Liver (tissue), 9 donors: ENCODE data around the gene ITGA5. TPM values are rescaled to one million over a fixed set of nuclear protein-coding genes. Genes with fewer than 3 reads are reported as not detected.

Experiments
- DNase-seq: peaks from one replicate; pipeline ENCODE4 v3.0.0-alpha.2; 2017; ENCODE audit warnings: low spot score
- H3K27ac ChIP-seq, 2 donors: one replicate each; pipeline ENCODE4 v1.7.0; 2013; ENCODE audit warnings: inconsistent platforms in 2 of 2, low read length in 2 of 2, control low read depth in 1 of 2, low read depth in 1 of 2, mild to moderate bottlenecking in 1 of 2
- H3K27me3 ChIP-seq, 4 donors: one replicate each; pipeline versions ENCODE4 v1.6.1 to v1.7.0; 2013; ENCODE audit warnings: low read length in 3 of 4, inconsistent platforms in 1 of 4, mild to moderate bottlenecking in 1 of 4, moderate library complexity in 1 of 4; ENCODE audit not compliant: control insufficient read depth in 4 of 4, insufficient read depth in 4 of 4
- H3K36me3 ChIP-seq, 4 donors: one replicate each; pipeline versions ENCODE4 v1.6.1 to v1.7.0; 2013; ENCODE audit warnings: low read length in 3 of 4, mild to moderate bottlenecking in 3 of 4, low read depth in 1 of 4, moderate library complexity in 1 of 4; ENCODE audit not compliant: control insufficient read depth in 4 of 4, insufficient read depth in 3 of 4
- H3K4me1 ChIP-seq, 4 donors: one replicate each; pipeline versions ENCODE4 v1.6.1 to v1.7.0; 2013; ENCODE audit warnings: low read length in 3 of 4, mild to moderate bottlenecking in 3 of 4, moderate library complexity in 1 of 4; ENCODE audit not compliant: control insufficient read depth in 4 of 4, insufficient read depth in 4 of 4
- H3K4me3 ChIP-seq, 3 donors: one replicate each; pipeline versions ENCODE4 v1.6.1 to v1.7.0; 2013; ENCODE audit warnings: low read length in 3 of 3, control low read depth in 1 of 3, low read depth in 1 of 3, mild to moderate bottlenecking in 1 of 3
- H3K9ac ChIP-seq, 2 donors: one replicate each; pipeline ENCODE4 v1.7.0; 2013; ENCODE audit warnings: low read length in 2 of 2, mild to moderate bottlenecking in 2 of 2, moderate library complexity in 2 of 2, control low read depth in 1 of 2, low read depth in 1 of 2
- H3K9me3 ChIP-seq, 4 donors: one replicate each; pipeline versions ENCODE4 v1.6.1 to v1.7.0; 2013; ENCODE audit warnings: low read length in 3 of 4; ENCODE audit not compliant: control insufficient read depth in 4 of 4
- EGR1 ChIP-seq, 2 donors: IDR thresholded peaks; 2 replicates each; pipeline ENCODE4 v1.6.1; 2016 to 2018; ENCODE audit warnings: antibody characterized with exemption in 2 of 2, low read depth in 2 of 2
- HNF4A ChIP-seq, 2 donors: conservative IDR thresholded peaks; 2 replicates each; pipeline ENCODE4 v1.6.1; 2016; ENCODE audit warnings: antibody characterized with exemption in 2 of 2, mild to moderate bottlenecking in 2 of 2
- HNF4G ChIP-seq: IDR thresholded peaks from 2 replicates; pipeline ENCODE4 v1.6.1; 2016; ENCODE audit warnings: antibody characterized with exemption
- JUND ChIP-seq, 2 donors: IDR thresholded peaks; 2 replicates each; pipeline ENCODE4 v1.6.1; 2016; ENCODE audit warnings: antibody characterized with exemption in 2 of 2
- NR2F2 ChIP-seq: IDR thresholded peaks from 2 replicates; pipeline ENCODE4 v1.6.1; 2016; ENCODE audit warnings: antibody characterized with exemption
- RAD21 ChIP-seq, 2 donors: IDR thresholded peaks; 2 replicates each; pipeline ENCODE4 v1.6.1; 2016; ENCODE audit warnings: antibody characterized with exemption in 2 of 2, mild to moderate bottlenecking in 2 of 2
- RXRA ChIP-seq, 2 donors: IDR thresholded peaks; 2 replicates each; pipeline ENCODE4 v1.6.1; 2017 to 2018; ENCODE audit warnings: antibody characterized with exemption in 2 of 2, mild to moderate bottlenecking in 1 of 2
- SP1 ChIP-seq: IDR thresholded peaks from 2 replicates; pipeline ENCODE4 v1.6.1; 2018; ENCODE audit warnings: antibody characterized with exemption, mild to moderate bottlenecking
- TAF1 ChIP-seq: conservative IDR thresholded peaks from 2 replicates; pipeline ENCODE4 v1.6.1; 2016; ENCODE audit warnings: antibody characterized with exemption, mild to moderate bottlenecking
- WGBS: extraction: QIAGEN DNeasy Blood & Tissue Kit; methylation state at CpG from one replicate; pipeline ENCODE4 v1.1.7; 2013; 5-methylcytosine and 5-hydroxymethylcytosine counted together
- polyA plus RNA-seq, 2 donors: library from polyadenylated mRNA; stranded (reverse) in 1 of 2; unstranded in 1 of 2; fragments of 200-250 nt in 1 of 2; fragments of >200 nt in 1 of 2; fragmentation: Nextera tagmentation in 1 of 2; extraction: Ambion mirVana in 1 of 2; gene quantifications; one replicate each; pipeline versions ENCODE4 v1.2.1 to v1.2.3, GENCODE V29; 2013 to 2015
- total RNA-seq, 2 donors: library from RNA; depleted of rRNA; stranded (reverse); fragments of >200 nt; gene quantifications; one replicate each; pipeline ENCODE4 v1.2.3, GENCODE V29; 2014
- TF ChIP-seq, protein P1 (sequence below): fragments of 150-350 bp; IDR thresholded peaks from 2 replicates; pipeline ENCODE4 v1.5.1; 2017; ENCODE audit warnings: improper control_type of control experiment, low read depth, low read length; ENCODE audit not compliant: missing input control
- TF ChIP-seq, protein P2 (sequence below): IDR thresholded peaks from 2 replicates; pipeline ENCODE4 v1.6.1; 2016; ENCODE audit warnings: antibody characterized with exemption
- TF ChIP-seq, protein P3 (sequence below): IDR thresholded peaks from 2 replicates; pipeline ENCODE4 v1.6.1; 2016; ENCODE audit warnings: antibody characterized with exemption, mild to moderate bottlenecking
- TF ChIP-seq, protein P4 (sequence below): IDR thresholded peaks from 2 replicates; pipeline ENCODE4 v1.6.1; 2016; ENCODE audit warnings: antibody characterized with exemption
- donor health status: healthy.
- donor health status: healthy.
- donor health status: healthy.
- donor health status: healthy.
- donor health status: healthy.

The ITGA5 gene
- total and polyA plus RNA-seq, 4 donors = 26.6 to 60.7 (median 39.6) TPM

DNA sequence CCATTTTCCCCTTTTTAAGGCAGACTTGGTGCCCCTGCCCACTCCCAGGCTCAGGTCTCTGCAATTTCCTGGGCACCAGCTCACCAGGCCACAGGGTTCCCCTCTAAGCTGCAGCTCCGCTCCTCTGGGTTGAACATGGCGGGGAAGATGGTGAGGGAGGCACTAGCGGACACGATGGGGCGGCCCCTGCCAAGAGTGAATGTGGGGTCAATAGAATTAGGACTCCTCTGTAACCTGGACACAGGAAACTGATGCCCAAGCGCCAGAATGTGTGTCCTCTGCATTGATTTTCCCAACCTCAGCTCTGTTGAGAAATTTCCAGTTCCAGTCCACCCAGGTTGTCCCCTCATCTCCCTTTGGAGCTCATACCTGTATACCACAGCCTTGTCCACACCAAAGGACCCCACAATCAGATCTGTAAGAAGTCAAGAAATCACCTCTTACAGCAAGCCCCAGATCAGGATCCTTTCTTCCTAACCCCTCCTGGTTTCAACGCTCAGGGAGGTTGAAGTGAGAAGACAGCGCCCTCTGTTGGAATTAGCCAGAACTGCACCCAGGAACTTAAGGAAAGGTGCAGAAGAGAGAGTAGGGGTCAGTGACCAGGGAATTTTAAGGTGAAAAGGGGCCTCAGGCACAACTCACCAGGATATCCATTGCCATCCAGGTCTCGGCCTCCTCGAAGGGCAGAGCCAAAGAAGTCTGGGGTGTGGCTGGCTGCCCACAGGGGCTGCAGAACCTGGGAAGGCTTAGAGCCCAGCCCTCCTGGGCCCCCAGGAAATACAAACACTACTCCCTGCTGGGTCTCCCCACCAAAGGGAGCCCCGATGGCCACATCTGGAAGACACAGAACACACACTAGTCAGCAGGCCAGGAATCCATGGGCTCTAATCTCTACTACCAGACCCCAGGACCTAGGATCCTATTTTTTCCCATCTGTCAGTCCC is 14.7 kb downstream of the ITGA5 start:
- peak; percentile 69 for DNase-seq
- Histone ChIP-seq H3K9me3 (no peaks in the 10 kb centered on the region), H3K4me1 (peaks cover 0 to 26% (median 15%) of the 10 kb centered on the region in 4 donors), H3K4me3 (no peak overlapping the region), H3K27me3 (no peaks in the 10 kb centered on the region), H3K36me3 (peaks cover 24 to 79% (median 64%) of the 10 kb centered on the region in 4 donors), H3K9ac (no peak overlapping the region), H3K27ac (peak overlapping the region in 1 of 2 donors; percentile 38)
- 49% methylated on average over 11 of the region's 11 CpGs for WGBS
- TF ChIP-seq, protein P1, sequence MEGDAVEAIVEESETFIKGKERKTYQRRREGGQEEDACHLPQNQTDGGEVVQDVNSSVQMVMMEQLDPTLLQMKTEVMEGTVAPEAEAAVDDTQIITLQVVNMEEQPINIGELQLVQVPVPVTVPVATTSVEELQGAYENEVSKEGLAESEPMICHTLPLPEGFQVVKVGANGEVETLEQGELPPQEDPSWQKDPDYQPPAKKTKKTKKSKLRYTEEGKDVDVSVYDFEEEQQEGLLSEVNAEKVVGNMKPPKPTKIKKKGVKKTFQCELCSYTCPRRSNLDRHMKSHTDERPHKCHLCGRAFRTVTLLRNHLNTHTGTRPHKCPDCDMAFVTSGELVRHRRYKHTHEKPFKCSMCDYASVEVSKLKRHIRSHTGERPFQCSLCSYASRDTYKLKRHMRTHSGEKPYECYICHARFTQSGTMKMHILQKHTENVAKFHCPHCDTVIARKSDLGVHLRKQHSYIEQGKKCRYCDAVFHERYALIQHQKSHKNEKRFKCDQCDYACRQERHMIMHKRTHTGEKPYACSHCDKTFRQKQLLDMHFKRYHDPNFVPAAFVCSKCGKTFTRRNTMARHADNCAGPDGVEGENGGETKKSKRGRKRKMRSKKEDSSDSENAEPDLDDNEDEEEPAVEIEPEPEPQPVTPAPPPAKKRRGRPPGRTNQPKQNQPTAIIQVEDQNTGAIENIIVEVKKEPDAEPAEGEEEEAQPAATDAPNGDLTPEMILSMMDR = peak; percentile 91
- TF ChIP-seq, protein P2, sequence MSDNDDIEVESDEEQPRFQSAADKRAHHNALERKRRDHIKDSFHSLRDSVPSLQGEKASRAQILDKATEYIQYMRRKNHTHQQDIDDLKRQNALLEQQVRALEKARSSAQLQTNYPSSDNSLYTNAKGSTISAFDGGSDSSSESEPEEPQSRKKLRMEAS = no peak
- peak; percentile 39 to 74 for TF ChIP-seq RAD21 (IDR thresholded peaks at IDR 0.05)

DNA sequence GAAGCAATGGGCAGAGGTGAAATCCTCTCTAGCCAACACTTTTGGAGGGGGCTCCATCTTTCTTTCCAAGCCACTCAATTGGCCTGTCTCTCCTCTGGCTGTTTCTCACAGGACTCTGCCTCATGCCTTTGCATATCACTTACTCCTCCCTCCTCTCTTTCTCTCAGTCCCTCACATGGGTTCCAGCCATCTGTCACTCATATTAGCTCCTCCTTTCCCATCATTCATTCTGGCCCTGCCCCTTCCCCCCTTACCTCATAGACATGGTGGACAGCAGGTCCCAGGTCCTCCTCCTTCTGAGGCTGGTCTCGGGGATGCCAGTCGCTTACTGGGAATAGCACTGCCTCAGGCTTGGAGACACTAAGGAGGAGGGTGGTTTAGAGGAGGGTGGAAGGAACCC is 17.9 kb downstream of the ITGA5 start:
- no peak overlapping the region for H3K27ac ChIP-seq
- no peak overlapping the region for H3K9ac ChIP-seq
- no peaks in the 10 kb centered on the region for H3K27me3 ChIP-seq
- H3K4me3 ChIP-seq = no peak overlapping the region
- WGBS = 93% methylated on average over 2 of the region's 2 CpGs
- no peak for TF ChIP-seq NR2F2
- TF ChIP-seq SP1 = no peak
- no peak for TF ChIP-seq RXRA (IDR thresholded peaks at IDR 0.05)
- no peak for TF ChIP-seq JUND (IDR thresholded peaks at IDR 0.05)
- TF ChIP-seq, protein P3, sequence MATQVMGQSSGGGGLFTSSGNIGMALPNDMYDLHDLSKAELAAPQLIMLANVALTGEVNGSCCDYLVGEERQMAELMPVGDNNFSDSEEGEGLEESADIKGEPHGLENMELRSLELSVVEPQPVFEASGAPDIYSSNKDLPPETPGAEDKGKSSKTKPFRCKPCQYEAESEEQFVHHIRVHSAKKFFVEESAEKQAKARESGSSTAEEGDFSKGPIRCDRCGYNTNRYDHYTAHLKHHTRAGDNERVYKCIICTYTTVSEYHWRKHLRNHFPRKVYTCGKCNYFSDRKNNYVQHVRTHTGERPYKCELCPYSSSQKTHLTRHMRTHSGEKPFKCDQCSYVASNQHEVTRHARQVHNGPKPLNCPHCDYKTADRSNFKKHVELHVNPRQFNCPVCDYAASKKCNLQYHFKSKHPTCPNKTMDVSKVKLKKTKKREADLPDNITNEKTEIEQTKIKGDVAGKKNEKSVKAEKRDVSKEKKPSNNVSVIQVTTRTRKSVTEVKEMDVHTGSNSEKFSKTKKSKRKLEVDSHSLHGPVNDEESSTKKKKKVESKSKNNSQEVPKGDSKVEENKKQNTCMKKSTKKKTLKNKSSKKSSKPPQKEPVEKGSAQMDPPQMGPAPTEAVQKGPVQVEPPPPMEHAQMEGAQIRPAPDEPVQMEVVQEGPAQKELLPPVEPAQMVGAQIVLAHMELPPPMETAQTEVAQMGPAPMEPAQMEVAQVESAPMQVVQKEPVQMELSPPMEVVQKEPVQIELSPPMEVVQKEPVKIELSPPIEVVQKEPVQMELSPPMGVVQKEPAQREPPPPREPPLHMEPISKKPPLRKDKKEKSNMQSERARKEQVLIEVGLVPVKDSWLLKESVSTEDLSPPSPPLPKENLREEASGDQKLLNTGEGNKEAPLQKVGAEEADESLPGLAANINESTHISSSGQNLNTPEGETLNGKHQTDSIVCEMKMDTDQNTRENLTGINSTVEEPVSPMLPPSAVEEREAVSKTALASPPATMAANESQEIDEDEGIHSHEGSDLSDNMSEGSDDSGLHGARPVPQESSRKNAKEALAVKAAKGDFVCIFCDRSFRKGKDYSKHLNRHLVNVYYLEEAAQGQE = no peak
- TF ChIP-seq, protein P2 = no peak
- TF ChIP-seq RAD21 (IDR thresholded peaks at IDR 0.05) = no peak
- TF ChIP-seq HNF4A (conservative IDR thresholded peaks at IDR 0.05) = no peak
- TF ChIP-seq, protein P1 = no peak
- TF ChIP-seq HNF4G = no peak
- no peak for TF ChIP-seq TAF1
- TF ChIP-seq EGR1 (IDR thresholded peaks at IDR 0.05; ENCODE audit: low read depth in 2 of 2) = no peak
- TF ChIP-seq, protein P4, sequence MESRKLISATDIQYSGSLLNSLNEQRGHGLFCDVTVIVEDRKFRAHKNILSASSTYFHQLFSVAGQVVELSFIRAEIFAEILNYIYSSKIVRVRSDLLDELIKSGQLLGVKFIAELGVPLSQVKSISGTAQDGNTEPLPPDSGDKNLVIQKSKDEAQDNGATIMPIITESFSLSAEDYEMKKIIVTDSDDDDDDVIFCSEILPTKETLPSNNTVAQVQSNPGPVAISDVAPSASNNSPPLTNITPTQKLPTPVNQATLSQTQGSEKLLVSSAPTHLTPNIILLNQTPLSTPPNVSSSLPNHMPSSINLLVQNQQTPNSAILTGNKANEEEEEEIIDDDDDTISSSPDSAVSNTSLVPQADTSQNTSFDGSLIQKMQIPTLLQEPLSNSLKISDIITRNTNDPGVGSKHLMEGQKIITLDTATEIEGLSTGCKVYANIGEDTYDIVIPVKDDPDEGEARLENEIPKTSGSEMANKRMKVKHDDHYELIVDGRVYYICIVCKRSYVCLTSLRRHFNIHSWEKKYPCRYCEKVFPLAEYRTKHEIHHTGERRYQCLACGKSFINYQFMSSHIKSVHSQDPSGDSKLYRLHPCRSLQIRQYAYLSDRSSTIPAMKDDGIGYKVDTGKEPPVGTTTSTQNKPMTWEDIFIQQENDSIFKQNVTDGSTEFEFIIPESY = no peak
- peaks cover 24 to 75% (median 72%) of the 10 kb centered on the region in 4 donors for H3K36me3 ChIP-seq
- DNase-seq = no peak
- H3K9me3 ChIP-seq = no peaks in the 10 kb centered on the region
- H3K4me1 ChIP-seq = peaks cover 0 to 10% (median 9%) of the 10 kb centered on the region in 4 donors
